Measurements from ENCODE around the gene RYR1.
A peak's percentile ranks its signal among the peaks of the same experiment; 100 is the strongest.
"Not testable (repeated sequence)": the region's sequence is repeated elsewhere in the genome, so short reads cannot be mapped to it uniquely, and the experiment has no call there.

The RYR1 gene

GRCh38 chr19:38457690-38458405 lies 24.4 kb downstream of the RYR1 start:
- no peak for DNase-seq (ENCODE audit: low spot score)

DNA sequence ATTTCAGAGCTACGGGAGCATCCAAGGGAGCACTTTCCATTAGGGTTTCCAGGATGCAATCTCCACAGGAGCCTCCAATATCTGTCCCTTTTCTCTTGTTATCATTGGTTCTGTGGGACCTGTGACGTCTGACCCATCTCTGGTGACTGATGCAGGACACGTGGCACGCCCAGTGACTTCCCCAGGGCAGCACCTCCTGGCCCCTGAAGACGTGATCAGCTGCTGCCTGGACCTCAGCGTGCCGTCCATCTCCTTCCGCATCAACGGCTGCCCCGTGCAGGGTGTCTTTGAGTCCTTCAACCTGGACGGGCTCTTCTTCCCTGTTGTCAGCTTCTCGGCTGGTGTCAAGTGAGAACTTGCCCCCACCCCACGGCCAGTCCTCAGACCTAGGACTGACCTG lies 25.5 kb downstream of the RYR1 start:
- no peak for DNase-seq (ENCODE audit: low spot score)

- no peak for DNase-seq (ENCODE audit: low spot score)
Observed at GRCh38 chr19:38463365-38463764, 29.9 kb downstream of the RYR1 start.

DNA sequence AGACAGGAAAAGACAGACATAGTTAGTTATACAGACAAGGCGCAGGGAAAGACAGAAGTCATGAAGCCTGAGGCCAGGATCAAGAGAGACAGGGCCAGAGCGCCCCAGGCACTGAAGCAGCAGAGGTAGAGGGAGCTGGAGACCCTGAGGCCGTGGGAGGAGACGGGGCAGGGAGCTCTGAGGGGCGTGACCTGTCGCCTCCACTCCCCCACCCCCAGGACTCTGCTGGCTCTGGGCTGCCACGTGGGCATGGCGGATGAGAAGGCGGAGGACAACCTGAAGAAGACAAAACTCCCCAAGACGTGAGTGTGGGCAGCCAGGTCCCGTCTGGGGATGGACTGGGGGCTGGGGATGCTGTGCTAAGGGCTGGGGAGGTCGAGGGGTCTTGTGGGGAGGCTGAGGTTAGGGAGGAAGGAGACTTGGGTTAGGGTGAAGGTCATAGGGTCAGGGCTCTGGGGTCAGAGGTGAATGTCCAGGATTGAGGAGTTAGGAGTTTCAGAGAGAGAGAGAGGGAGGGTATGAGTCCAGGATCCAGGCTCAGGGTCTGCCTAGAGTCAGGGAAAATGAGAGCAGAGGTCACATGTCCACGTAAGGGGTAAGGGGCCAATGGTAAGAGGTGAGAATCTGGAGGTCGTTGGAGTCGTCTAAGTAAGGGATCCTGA lies 31.1 kb downstream of the RYR1 start:
- DNase-seq (ENCODE audit: low spot score): no peak

DNA sequence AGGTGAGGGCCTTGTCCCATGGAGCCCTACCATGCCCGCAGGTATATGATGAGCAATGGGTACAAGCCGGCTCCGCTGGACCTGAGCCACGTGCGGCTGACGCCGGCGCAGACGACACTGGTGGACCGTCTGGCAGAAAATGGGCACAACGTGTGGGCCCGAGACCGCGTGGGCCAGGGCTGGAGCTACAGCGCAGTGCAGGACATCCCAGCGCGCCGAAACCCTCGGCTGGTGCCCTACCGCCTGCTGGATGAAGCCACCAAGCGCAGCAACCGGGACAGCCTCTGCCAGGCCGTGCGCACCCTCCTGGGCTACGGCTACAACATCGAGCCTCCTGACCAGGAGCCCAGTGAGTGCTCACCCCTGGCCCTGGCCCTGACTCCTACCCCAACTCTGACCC lies 32.6 kb downstream of the RYR1 start:
- DNase-seq (ENCODE audit: low spot score): no peak

GRCh38 chr19:38467541-38468525 lies 34.3 kb downstream of the RYR1 start:
- DNase-seq (ENCODE audit: low spot score): no peak

DNA sequence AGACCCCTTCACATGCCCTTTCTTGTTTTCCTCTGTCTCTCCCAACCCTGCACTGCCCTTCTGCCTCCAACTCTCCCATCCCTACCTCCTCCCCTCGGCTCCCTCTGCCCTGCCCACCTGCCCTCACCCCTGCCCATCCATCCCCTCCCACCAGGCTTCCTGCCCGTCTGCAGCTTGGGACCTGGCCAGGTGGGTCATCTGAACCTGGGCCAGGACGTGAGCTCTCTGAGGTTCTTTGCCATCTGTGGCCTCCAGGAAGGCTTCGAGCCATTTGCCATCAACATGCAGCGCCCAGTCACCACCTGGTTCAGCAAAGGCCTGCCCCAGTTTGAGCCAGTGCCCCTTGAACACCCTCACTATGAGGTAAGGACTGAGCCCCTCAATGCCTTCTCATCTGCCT lies 35.7 kb downstream of the RYR1 start:
- DNase-seq (ENCODE audit: low spot score): no peak

DNA sequence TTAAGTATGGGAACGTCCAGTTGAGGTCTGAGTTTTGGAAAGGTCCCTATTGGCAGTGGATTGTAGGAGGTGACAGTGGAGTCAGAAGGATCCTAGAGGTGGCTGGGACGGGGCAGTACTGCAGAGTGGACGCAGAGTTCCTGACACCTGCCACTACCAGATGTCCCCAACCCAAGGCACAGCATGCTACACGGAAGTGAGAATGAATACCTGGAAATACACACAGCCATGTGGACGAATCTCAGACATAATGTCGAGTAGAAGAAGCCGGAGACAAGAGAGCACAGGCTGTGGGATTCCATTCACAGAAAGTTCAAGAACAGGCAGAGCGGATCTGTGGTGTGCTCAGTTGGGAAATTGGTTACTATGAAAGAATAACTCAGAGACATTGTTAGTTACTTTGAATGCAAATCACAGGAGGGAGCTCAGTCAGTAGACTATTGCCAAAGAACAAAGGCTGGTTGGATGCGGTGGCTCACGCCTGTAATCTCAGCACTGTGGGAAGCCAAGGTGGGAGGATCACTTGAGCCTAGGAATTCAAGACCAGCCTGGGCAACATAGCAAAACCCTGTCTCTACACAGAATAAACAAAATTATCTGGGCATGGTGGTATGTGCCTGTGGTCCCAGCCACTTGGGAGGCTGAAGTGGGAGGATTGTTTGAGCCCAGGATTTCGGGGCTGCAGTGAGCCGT lies 37.4 kb downstream of the RYR1 start:
- no peak for DNase-seq (ENCODE audit: low spot score)

DNA sequence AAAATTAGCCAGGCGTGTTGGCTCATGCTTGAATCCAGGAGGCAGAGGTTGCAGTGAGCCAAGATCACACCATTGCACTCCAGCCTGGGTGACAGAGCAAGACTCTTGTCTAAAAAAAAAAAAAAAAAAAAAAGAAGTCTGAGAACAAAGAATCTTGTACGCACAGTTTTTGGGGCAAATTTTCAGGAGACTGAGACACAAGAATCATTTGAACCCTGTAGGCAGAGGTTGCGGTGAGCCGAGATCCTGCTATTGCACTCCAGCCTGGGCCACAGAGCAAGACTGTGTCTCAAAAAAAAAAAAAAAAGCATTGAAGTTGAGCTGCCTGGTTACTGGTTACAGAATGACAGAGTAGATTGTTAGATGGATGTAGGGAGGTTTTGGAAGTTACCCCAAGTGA lies 39.2 kb downstream of the RYR1 start:
- DNase-seq (ENCODE audit: low spot score): not testable (repeated sequence)

DNA sequence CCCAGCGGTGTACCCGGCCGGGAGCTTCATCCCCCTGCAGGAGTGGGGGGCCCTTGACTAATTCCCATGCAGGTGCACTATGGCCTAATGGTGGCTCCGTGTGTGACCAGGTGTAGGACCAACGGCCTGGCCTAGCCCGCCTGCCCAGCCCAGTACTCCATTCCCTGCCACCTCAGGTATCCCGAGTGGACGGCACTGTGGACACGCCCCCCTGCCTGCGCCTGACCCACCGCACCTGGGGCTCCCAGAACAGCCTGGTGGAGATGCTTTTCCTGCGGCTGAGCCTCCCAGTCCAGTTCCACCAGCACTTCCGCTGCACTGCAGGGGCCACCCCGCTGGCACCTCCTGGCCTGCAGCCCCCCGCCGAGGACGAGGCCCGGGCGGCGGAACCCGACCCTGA lies 39.7 kb downstream of the RYR1 start:
- DNase-seq (ENCODE audit: low spot score): no peak

GRCh38 chr19:38475176-38475575 lies 41.7 kb downstream of the RYR1 start:
- DNase-seq (ENCODE audit: low spot score): no peak

DNA sequence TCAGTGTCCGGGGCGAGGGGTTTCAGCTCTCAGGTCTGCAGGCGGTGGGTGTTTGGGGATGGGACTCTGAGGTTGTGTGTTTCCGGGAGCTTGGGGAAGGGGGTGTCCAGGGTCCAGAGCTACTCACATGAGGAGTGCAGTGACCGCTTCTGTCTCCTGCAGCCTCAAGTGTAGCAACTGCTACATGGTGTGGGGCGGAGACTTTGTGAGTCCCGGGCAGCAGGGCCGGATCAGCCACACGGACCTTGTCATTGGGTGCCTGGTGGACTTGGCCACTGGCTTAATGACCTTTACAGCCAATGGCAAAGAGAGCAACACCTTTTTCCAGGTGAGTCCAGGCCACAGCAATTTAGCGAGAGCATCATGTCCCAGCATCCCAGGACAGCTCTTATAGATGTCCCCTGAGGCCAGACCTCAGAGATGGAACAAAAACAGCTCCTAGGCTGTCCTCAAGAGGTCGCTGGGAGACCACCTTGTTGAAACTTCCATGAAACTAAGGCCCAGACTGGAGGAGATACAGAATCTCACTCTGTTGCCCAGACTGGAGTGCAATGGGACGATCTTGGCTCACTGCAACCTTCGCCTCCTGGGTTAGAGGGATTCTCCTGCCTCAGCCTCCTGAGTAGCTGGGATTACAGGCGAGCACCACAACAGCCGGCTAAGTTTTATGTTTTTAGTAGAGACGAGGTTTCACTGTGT lies 44.9 kb downstream of the RYR1 start:
- peak; percentile 95 for DNase-seq (ENCODE audit: low spot score)

- DNase-seq (ENCODE audit: low spot score): no peak
Observed at GRCh38 chr19:38482496-38482895, 49.0 kb downstream of the RYR1 start.

- DNase-seq (ENCODE audit: low spot score): no peak
Observed at GRCh38 chr19:38483016-38483630, 49.6 kb downstream of the RYR1 start.

GRCh38 chr19:38484747-38485146 lies 51.3 kb downstream of the RYR1 start:
- no peak for DNase-seq (ENCODE audit: low spot score)

- no peak for DNase-seq (ENCODE audit: low spot score)
Observed at GRCh38 chr19:38485541-38486285, 52.2 kb downstream of the RYR1 start.

GRCh38 chr19:38486731-38487336 lies 53.3 kb downstream of the RYR1 start:
- DNase-seq (ENCODE audit: low spot score): no peak

DNA sequence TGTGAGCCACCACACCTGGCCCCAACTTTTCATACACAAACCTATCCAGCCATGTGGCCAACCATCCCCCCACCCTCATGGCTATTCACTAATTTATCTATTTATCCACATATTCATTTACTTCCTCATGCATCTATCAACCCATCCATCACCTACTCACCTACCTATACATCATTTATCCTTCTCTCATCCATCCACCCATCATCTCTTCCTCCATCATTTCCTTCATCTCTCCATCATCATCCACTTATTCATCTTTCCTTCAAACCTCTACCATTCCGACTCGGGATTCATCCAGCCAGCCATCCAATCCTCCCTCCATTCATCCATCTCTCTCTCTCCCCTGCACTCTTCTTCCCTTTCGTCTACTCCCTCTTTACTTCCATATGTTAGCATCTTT lies 54.6 kb downstream of the RYR1 start:
- no peak for DNase-seq (ENCODE audit: low spot score)

- DNase-seq (ENCODE audit: low spot score): no peak
Observed at GRCh38 chr19:38488776-38489481, 55.4 kb downstream of the RYR1 start.

Measured in HuH-7 (cell line).